K562 (cell line): ENCODE results near the gene CSTPP1. TPM values are rescaled to one million over a fixed set of nuclear protein-coding genes. Genes with fewer than 3 reads are reported as not detected.

Experiments used
- ARID3A ChIP-seq: IDR thresholded peaks from 2 replicates; pipeline ENCODE4 v1.6.1; 2012; ENCODE audit warnings: low read depth, low read length, improper control_type of control experiment, borderline replicate concordance
- CREB1 ChIP-seq, 2 experiments: sonication (generic) in 1 of 2; formaldehyde crosslinking in 1 of 2; IDR thresholded peaks; 2 replicates each; pipeline versions ENCODE4 v1.6.1 to v1.8.0; 2012 to 2022; ENCODE audit warnings: inconsistent platforms in 1 of 2, mild to moderate bottlenecking in 1 of 2, missing genetic modification reagents in 1 of 2, moderate library complexity in 1 of 2
- ELK3 ChIP-seq: fragments of 450-650 bp; formaldehyde crosslinking; IDR thresholded peaks from 2 replicates; pipeline ENCODE4 v1.4.0; 2020; ENCODE audit warnings: mild to moderate bottlenecking
- KHSRP ChIP-seq: fragments of 450-650 bp; IDR thresholded peaks from 2 replicates; pipeline ENCODE4 v1.6.1; 2017
- MXD1 ChIP-seq: fragments of 250-450 bp; sonication (Bioruptor Pico); IDR thresholded peaks from 2 replicates; pipeline ENCODE4 v1.8.0; 2021; ENCODE audit warnings: borderline replicate concordance, mild to moderate bottlenecking, moderate library complexity; ENCODE audit not compliant: poor library complexity, severe bottlenecking
- NFATC3 ChIP-seq: fragments of 450-650 bp; IDR thresholded peaks from 2 replicates; pipeline ENCODE4 v1.6.1; 2017; ENCODE audit warnings: mild to moderate bottlenecking
- NFE2 ChIP-seq: IDR thresholded peaks from 2 replicates; pipeline ENCODE4 v1.6.1; 2014; ENCODE audit warnings: antibody characterized with exemption, low read depth
- SNRNP70 ChIP-seq: fragments of 200-400 bp; formaldehyde crosslinking; optimal IDR thresholded peaks from 2 replicates; pipeline ENCODE3; 2017; ENCODE audit warnings: low read depth, low read length
- TCF3 ChIP-seq: sonication (generic); formaldehyde crosslinking; IDR thresholded peaks from 2 replicates; pipeline ENCODE4 v1.4.0; 2020; ENCODE audit warnings: mild to moderate bottlenecking, missing genetic modification reagents
- TCF7L2 ChIP-seq: fragments of 150-350 bp; IDR thresholded peaks from 2 replicates; pipeline ENCODE4 v1.6.1; 2016; ENCODE audit warnings: low read depth, mild to moderate bottlenecking, low read length, moderate library complexity
- ZNF589 ChIP-seq: fragments of 200-800 bp; sonication (Bioruptor generic); IDR thresholded peaks from 2 replicates; pipeline ENCODE4 v1.6.1; 2016; ENCODE audit warnings: low read depth, missing genetic modification characterization, missing compliant biosample characterization
- polyA plus RNA-seq, 8 experiments: library from polyadenylated mRNA; depleted of rRNA in 4 of 8; stranded (reverse) in 5 of 8; unstranded in 3 of 8; fragments of >200 nt; fragmentation: Nextera tagmentation in 2 of 8; fragmentation: Illumina TruSeq in 1 of 8; extraction: Ambion mirVana in 2 of 8; extraction: Trizol in 1 of 8; gene quantifications; 2 replicates each; pipeline versions ENCODE4 v1.2.1 to v1.2.3, GENCODE V29; 2011 to 2014; ENCODE audit warnings: inconsistent platforms in 1 of 8, missing spikeins in 1 of 8
- total RNA-seq, 7 experiments: library from RNA; depleted of rRNA in 6 of 7; stranded (reverse); fragments of >200 nt in 6 of 7; fragmentation: Illumina TruSeq in 2 of 7; extraction: Trizol in 2 of 7; gene quantifications; 2 replicates each; pipeline versions ENCODE4 v1.2.1 to v1.2.3, GENCODE V29; 2011 to 2021; ENCODE audit warnings: low replicate concordance in 1 of 7
- TF ChIP-seq, protein P1 (sequence below): fragments of 450-650 bp; IDR thresholded peaks from 2 replicates; pipeline ENCODE4 v1.6.1; 2016; ENCODE audit warnings: low read depth
- TF ChIP-seq, protein P2 (sequence below): fragments of 250-450 bp; sonication (Bioruptor Pico); IDR thresholded peaks from 2 replicates; pipeline ENCODE4 v1.5.0; 2022; ENCODE audit warnings: mild to moderate bottlenecking

CSTPP1 gene
- total and polyA plus RNA-seq, 9 of the 15 experiments (the other 6 are each of a cell fraction or from before 2014, with no cell fraction given): 6.5 to 17.8 (median 9.2) TPM

GRCh38 chr11:47056261-47056915 is 119.8 kb downstream of the CSTPP1 start (continued):
- peak; percentile 83; the same call in 1 of the 2 replicates for TF ChIP-seq ARID3A
- TF ChIP-seq TCF3 (CRISPR knock-in tag): peak; percentile 95
- TF ChIP-seq, protein P1, sequence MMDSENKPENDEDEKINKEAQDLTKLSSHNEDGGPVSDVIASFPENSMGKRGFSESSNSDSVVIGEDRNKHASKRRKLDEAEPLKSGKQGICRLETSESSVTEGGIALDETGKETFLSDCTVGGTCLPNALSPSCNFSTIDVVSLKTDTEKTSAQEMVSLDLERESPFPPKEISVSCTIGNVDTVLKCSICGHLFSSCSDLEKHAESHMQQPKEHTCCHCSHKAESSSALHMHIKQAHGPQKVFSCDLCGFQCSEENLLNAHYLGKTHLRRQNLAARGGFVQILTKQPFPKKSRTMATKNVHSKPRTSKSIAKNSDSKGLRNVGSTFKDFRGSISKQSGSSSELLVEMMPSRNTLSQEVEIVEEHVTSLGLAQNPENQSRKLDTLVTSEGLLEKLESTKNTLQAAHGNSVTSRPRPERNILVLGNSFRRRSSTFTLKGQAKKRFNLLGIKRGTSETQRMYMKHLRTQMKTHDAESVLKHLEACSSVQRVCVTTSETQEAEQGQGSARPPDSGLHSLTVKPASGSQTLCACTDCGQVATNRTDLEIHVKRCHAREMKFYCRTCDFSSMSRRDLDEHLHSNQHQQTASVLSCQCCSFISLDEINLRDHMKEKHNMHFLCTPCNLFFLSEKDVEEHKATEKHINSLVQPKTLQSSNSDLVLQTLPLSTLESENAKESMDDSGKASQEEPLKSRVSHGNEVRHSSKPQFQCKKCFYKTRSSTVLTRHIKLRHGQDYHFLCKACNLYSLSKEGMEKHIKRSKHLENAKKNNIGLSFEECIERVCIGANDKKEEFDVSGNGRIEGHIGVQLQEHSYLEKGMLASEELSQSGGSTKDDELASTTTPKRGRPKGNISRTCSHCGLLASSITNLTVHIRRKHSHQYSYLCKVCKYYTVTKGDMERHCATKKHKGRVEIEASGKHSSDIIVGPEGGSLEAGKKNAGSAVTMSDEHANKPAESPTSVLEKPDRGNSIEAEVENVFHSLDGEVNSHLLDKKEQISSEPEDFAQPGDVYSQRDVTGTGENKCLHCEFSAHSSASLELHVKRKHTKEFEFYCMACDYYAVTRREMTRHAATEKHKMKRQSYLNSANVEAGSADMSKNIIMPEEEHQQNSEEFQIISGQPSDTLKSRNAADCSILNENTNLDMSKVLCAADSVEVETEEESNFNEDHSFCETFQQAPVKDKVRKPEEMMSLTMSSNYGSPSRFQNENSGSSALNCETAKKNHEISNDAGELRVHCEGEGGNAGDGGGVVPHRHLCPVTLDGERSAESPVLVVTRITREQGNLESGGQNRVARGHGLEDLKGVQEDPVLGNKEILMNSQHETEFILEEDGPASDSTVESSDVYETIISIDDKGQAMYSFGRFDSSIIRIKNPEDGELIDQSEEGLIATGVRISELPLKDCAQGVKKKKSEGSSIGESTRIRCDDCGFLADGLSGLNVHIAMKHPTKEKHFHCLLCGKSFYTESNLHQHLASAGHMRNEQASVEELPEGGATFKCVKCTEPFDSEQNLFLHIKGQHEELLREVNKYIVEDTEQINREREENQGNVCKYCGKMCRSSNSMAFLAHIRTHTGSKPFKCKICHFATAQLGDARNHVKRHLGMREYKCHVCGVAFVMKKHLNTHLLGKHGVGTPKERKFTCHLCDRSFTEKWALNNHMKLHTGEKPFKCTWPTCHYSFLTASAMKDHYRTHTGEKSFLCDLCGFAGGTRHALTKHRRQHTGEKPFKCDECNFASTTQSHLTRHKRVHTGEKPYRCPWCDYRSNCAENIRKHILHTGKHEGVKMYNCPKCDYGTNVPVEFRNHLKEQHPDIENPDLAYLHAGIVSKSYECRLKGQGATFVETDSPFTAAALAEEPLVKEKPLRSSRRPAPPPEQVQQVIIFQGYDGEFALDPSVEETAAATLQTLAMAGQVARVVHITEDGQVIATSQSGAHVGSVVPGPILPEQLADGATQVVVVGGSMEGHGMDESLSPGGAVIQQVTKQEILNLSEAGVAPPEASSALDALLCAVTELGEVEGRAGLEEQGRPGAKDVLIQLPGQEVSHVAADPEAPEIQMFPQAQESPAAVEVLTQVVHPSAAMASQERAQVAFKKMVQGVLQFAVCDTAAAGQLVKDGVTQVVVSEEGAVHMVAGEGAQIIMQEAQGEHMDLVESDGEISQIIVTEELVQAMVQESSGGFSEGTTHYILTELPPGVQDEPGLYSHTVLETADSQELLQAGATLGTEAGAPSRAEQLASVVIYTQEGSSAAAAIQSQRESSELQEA: no peak
- TF ChIP-seq CREB1 (IDR thresholded peaks at IDR 0.05): peak; percentile 57; the same call in 1 of the 2 replicates
- TF ChIP-seq CREB1 (CRISPR knock-in tag; IDR thresholded peaks at IDR 0.05): no peak
- peak; percentile 97 for TF ChIP-seq ZNF589 (CRISPR knock-in tag)
- peak; percentile 40; the same call in 1 of the 2 replicates for TF ChIP-seq KHSRP
- TF ChIP-seq SNRNP70: no peak
- no peak for TF ChIP-seq MXD1 (CRISPR knock-in tag)
- TF ChIP-seq, protein P2, sequence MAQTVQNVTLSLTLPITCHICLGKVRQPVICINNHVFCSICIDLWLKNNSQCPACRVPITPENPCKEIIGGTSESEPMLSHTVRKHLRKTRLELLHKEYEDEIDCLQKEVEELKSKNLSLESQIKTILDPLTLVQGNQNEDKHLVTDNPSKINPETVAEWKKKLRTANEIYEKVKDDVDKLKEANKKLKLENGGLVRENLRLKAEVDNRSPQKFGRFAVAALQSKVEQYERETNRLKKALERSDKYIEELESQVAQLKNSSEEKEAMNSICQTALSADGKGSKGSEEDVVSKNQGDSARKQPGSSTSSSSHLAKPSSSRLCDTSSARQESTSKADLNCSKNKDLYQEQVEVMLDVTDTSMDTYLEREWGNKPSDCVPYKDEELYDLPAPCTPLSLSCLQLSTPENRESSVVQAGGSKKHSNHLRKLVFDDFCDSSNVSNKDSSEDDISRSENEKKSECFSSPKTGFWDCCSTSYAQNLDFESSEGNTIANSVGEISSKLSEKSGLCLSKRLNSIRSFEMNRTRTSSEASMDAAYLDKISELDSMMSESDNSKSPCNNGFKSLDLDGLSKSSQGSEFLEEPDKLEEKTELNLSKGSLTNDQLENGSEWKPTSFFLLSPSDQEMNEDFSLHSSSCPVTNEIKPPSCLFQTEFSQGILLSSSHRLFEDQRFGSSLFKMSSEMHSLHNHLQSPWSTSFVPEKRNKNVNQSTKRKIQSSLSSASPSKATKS (CRISPR knock-in tag): no peak
- 0 out of 2 replicates have a peak, but pooled peaks have one; percentile 18 for TF ChIP-seq NFATC3
- TF ChIP-seq NFE2: peak; percentile 35; the same call in 1 of the 2 replicates
- no peak for TF ChIP-seq TCF7L2
- TF ChIP-seq ELK3: 0 out of 2 replicates have a peak, but pooled peaks have one; percentile 7
